ENCODE results near the gene EVL.

DNA sequence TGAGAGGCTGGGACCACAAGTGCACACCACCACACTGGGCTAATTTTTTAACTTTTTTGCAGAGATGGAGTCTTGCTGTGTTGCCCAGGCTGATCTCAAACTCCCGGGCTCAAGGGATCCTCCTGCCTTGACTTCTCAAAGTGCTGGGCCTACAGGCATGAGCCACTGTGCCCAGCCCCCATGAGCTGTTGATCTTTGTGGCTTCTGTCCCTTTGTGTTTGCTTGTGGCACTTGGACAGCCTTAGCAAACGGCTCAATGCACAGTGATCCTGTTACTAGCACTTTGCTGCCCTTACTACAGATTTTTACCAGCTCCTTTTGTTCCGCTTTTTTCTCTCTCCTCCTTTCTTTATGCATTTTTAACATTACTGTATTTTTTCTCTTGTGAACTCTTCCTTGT, 25.3 kb upstream of the EVL start:
- TF ChIP-seq, protein P1, sequence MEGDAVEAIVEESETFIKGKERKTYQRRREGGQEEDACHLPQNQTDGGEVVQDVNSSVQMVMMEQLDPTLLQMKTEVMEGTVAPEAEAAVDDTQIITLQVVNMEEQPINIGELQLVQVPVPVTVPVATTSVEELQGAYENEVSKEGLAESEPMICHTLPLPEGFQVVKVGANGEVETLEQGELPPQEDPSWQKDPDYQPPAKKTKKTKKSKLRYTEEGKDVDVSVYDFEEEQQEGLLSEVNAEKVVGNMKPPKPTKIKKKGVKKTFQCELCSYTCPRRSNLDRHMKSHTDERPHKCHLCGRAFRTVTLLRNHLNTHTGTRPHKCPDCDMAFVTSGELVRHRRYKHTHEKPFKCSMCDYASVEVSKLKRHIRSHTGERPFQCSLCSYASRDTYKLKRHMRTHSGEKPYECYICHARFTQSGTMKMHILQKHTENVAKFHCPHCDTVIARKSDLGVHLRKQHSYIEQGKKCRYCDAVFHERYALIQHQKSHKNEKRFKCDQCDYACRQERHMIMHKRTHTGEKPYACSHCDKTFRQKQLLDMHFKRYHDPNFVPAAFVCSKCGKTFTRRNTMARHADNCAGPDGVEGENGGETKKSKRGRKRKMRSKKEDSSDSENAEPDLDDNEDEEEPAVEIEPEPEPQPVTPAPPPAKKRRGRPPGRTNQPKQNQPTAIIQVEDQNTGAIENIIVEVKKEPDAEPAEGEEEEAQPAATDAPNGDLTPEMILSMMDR (IDR thresholded peaks at IDR 0.05): no peak
- no peak for TF ChIP-seq POLR2A (IDR thresholded peaks at IDR 0.05)
